Hepatic stellate cell (primary cell): ENCODE measurements around the gene SCO2.

ENCODE experiments used
- DNase-seq: peaks from one replicate; pipeline ENCODE4 v3.0.0; 2011; ENCODE audit warnings: low spot score

SCO2 gene

GRCh38 chr22:50525104-50525857 is at the start of gene SCO2:
SCO2 (minus strand) TSS chr22:50525598; CDS start chr22:50524411, 1,187 bp downstream.
- DNase-seq, result peak; percentile 100

GRCh38 chr22:50574383-50574755 is 49.0 kb upstream of the SCO2 start:
- DNase-seq, result no peak

GRCh38 chr22:50573491-50574382 is 48.3 kb upstream of the SCO2 start:
- DNase-seq, result no peak

- no peak for DNase-seq
Observed at GRCh38 chr22:50572965-50573364, 47.6 kb upstream of the SCO2 start.

- DNase-seq, result no peak
Observed at GRCh38 chr22:50571264-50572175, 46.1 kb upstream of the SCO2 start.

GRCh38 chr22:50570861-50571260 is 45.5 kb upstream of the SCO2 start:
- no peak for DNase-seq

GRCh38 chr22:50569896-50570535 is 44.6 kb upstream of the SCO2 start:
- no peak for DNase-seq

GRCh38 chr22:50569041-50569459 is 43.7 kb upstream of the SCO2 start:
- no peak for DNase-seq

- DNase-seq, result no peak
Observed at GRCh38 chr22:50568626-50569025, 43.2 kb upstream of the SCO2 start.

- DNase-seq, result no peak
Observed at GRCh38 chr22:50567721-50568252, 42.4 kb upstream of the SCO2 start.

- no peak for DNase-seq
Observed at GRCh38 chr22:50564289-50564688, 38.9 kb upstream of the SCO2 start.

GRCh38 chr22:50563413-50564160 is 38.2 kb upstream of the SCO2 start:
- DNase-seq, result no peak

GRCh38 chr22:50562523-50563412 is 37.4 kb upstream of the SCO2 start, which contains the start of gene SYCE3:
SYCE3 (minus strand) TSS chr22:50562919; CDS start chr22:50556405, 6,514 bp downstream.
- peak; percentile 89 for DNase-seq

GRCh38 chr22:50561401-50562358 is 36.3 kb upstream of the SCO2 start:
- DNase-seq, result no peak

GRCh38 chr22:50560034-50560433 is 34.6 kb upstream of the SCO2 start:
- no peak for DNase-seq

- no peak for DNase-seq
Observed at GRCh38 chr22:50556703-50557102, 31.3 kb upstream of the SCO2 start.

- DNase-seq, result no peak
Observed at GRCh38 chr22:50553310-50553709, 27.9 kb upstream of the SCO2 start.

GRCh38 chr22:50551160-50551752 is 25.9 kb upstream of the SCO2 start:
- no peak for DNase-seq
